ENCODE data around the gene PSMB5. TPM values are rescaled to one million over a fixed set of nuclear protein-coding genes. Genes with fewer than 3 reads are reported as not detected.
A peak's percentile ranks its signal among the peaks of the same experiment; 100 is the strongest.

Gene PSMB5
- total and polyA plus RNA-seq, 2 of the 13 experiments (the other 11 are each of a cell fraction or from before 2014, with no cell fraction given), result 705 to 871 TPM

DNA sequence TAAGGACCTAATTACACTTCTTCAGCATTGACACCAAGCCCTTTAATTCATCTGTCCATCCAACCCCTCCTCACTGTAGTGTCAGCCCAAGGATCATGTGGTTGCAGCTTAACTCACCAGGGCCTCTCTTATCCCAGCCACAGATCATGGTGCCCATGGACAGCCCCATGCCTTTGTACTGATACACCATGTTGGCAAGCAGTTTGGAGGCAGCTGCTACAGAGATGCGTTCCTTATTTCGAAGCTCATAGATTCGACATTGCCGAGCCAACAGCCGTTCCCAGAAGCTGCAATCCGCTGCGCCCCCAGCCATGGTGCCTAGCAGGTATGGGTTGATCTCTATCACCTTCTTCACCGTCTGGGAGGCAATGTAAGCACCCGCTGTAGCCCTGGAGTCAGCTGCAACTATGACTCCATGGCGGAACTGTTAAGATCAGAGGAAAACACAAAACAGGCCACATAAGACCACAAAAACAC lies 1.4 kb downstream of the PSMB5 start (continued):
- TF ChIP-seq MEIS1 (CRISPR knock-in tag; IDR thresholded peaks at IDR 0.05; ENCODE audit: borderline replicate concordance) (no peak), NFYC (CRISPR knock-in tag; IDR thresholded peaks at IDR 0.05) (no peak), TP53 (CRISPR knock-in tag; conservative IDR thresholded peaks at IDR 0.05) (no peak), ATAD3A (CRISPR knock-in tag; IDR thresholded peaks at IDR 0.05) (peak; percentile 89; the same call in 1 of the 2 replicates), MXD3 (CRISPR knock-in tag; IDR thresholded peaks at IDR 0.05) (0 out of 2 replicates have a peak, but pooled peaks have one; percentile 34), ZNF839 (CRISPR knock-in tag; IDR thresholded peaks at IDR 0.05; ENCODE audit: borderline replicate concordance) (peak; percentile 67; the same call in 1 of the 2 replicates), ZNF879 (CRISPR knock-in tag; IDR thresholded peaks at IDR 0.05) (no peak), ZNF510 (CRISPR knock-in tag; IDR thresholded peaks at IDR 0.05; ENCODE audit: low read depth) (no peak), ZNF615 (CRISPR knock-in tag; IDR thresholded peaks at IDR 0.05; ENCODE audit: borderline replicate concordance) (no peak), ZBTB38 (CRISPR knock-in tag; IDR thresholded peaks at IDR 0.05) (peak; percentile 98), ZNF674 (CRISPR knock-in tag; IDR thresholded peaks at IDR 0.05; ENCODE audit: low read depth) (0 out of 2 replicates have a peak, but pooled peaks have one; percentile 23)
- TF ChIP-seq, protein P1, sequence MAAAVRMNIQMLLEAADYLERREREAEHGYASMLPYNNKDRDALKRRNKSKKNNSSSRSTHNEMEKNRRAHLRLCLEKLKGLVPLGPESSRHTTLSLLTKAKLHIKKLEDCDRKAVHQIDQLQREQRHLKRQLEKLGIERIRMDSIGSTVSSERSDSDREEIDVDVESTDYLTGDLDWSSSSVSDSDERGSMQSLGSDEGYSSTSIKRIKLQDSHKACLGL (CRISPR knock-in tag; IDR thresholded peaks at IDR 0.05), result 0 out of 2 replicates have a peak, but pooled peaks have one; percentile 4

DNA sequence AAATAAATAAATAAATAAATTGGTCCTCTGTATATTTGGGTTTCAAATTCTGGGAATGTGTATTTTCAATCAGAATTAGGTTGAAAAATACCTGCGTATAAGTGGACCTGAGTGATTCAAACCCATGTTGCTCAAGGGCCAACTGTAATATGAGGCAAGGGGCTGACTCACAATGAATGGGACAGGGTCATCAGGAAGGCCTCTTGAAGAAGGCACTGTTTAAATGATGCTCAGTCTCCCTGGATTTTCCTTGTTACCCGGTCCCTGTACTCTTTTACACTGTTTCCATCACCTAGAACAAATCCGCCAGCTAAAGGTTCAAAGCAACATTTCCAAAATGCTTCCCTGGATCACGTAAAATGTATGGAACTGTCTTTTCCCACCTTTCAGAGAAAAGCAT lies 3.8 kb downstream of the PSMB5 start:
- ATAC-seq, result no peak
- CTCF ChIA-PET (ENCODE audit: low intra/inter-chr PET ratio, low total read pairs), result no interaction called here
- POLR2A ChIA-PET, result interaction anchor here (0.9 to 15.1 kb wide), 4 partner anchors 9 to 61 kb away, joined by 3 to 203 read pairs (median 4); no protein-coding TSS in a partner anchor

More for the DNA sequence above, 3.8 kb downstream of the PSMB5 start:
- no peak overlapping the region for H3K9ac ChIP-seq (ENCODE audit: insufficient read depth, low read depth, low read length)
- peaks cover 31 to 51% of the 10 kb centered on the region in 2 experiments for H3K36me3 ChIP-seq (replicated peaks in 1 of 2; ENCODE audit: control insufficient read depth in 1 of 2, insufficient read depth in 2 of 2, low read length in 2 of 2)
- intact Hi-C loops (cut with micrococcal nuclease; ENCODE audit: unreplicated experiment) (no loop called here), in situ Hi-C loops (cut with HindIII; ENCODE audit: extremely low pct_ligation_motif_present, low pct_unique_long_range_greater_than_20kb) (no loop called here)
- H3K4me3 ChIP-seq (replicated peaks in 1 of 3; ENCODE audit: insufficient read depth in 1 of 3, low read depth in 2 of 3, low read length in 3 of 3), result no peak overlapping the region
- no peak overlapping the region for H3K4me2 ChIP-seq (ENCODE audit: low read depth, low read length)
- no peak for DNase-seq (ENCODE audit: low spot score)
- no peaks in the 10 kb centered on the region; a peak in 1 of 5 replicates for H3K27me3 ChIP-seq (ENCODE audit: control insufficient read depth in 1 of 2, insufficient read depth in 2 of 2, low read length in 2 of 2)
- H3K9me3 ChIP-seq (ENCODE audit: low read length), result no peaks in the 10 kb centered on the region
- no peak overlapping the region for H3K27ac ChIP-seq (ENCODE audit: extremely low read length, insufficient read depth, low read length)
- TF ChIP-seq PAX8 (CRISPR knock-in tag; IDR thresholded peaks at IDR 0.05; ENCODE audit: borderline replicate concordance), result no peak
- peak; percentile 59; the same call in 1 of the 2 replicates for TF ChIP-seq RBFOX2 (IDR thresholded peaks at IDR 0.05; ENCODE audit: low read depth, low read length)
- TF ChIP-seq CBX2 (IDR thresholded peaks at IDR 0.05; ENCODE audit: low read depth, low read length), result no peak
- TF ChIP-seq CBX2 (CRISPR knock-in tag; IDR thresholded peaks at IDR 0.05; ENCODE audit: low read depth), result no peak
- TF ChIP-seq POLR2A (IDR thresholded peaks at IDR 0.05; ENCODE audit: insufficient read depth in 1 of 2, low read depth in 2 of 2, low read length in 2 of 2), result 0 out of 4 replicates have a peak, but pooled peaks of 1 of the 2 experiments have one; percentile 15
- TF ChIP-seq RBM22 (optimal IDR thresholded peaks at IDR 0.05; ENCODE audit: low read length), result peak; percentile 73
- TF ChIP-seq ZNF451 (CRISPR knock-in tag; IDR thresholded peaks at IDR 0.05), result no peak
- TF ChIP-seq POLR2G (IDR thresholded peaks at IDR 0.05; ENCODE audit: low read depth, low read length), result peak; percentile 49
- 0 out of 2 replicates have a peak, but pooled peaks have one; percentile 49 for TF ChIP-seq RORA (CRISPR knock-in tag; IDR thresholded peaks at IDR 0.05)
- H2AFZ ChIP-seq (ENCODE audit: low read length), result no peak overlapping the region
- BruUV-seq (replicated peaks), result TSS peak; percentile 32
- H3K4me1 ChIP-seq (ENCODE audit: insufficient read depth, low read length), result peaks cover 54% of the 10 kb centered on the region
- H3K79me2 ChIP-seq (ENCODE audit: insufficient read depth, low read length), result peaks cover 49% of the 10 kb centered on the region
- H4K20me1 ChIP-seq (ENCODE audit: insufficient read depth, low read length), result 0 out of 2 replicates have a peak, but pooled peaks cover 2% of the 10 kb centered on the region
- FAIRE-seq, result no peak
- WGBS (ENCODE audit: low lambda C conversion rate), result 98% methylated on average over 4 of the region's 4 CpGs
